Measurements from ENCODE around the gene SULT2B1.
A peak's percentile ranks its signal among the peaks of the same experiment; 100 is the strongest.

The SULT2B1 gene

GRCh38 chr19:48509467-48510194 lies 42.3 kb upstream of the SULT2B1 start:
- POLR2A ChIA-PET, result no interaction called here
- DNase-seq (ENCODE audit: extremely low spot score), result no peak
- CTCF ChIA-PET, result interaction anchor here (2.1 to 8.3 kb wide), 2 partner anchors 77 to 99 kb away, joined by 8 to 133 read pairs; no protein-coding TSS in a partner anchor
- TF ChIP-seq CTCF (IDR thresholded peaks at IDR 0.05; ENCODE audit: control extremely low read depth, extremely low read depth, low read depth, missing control alignments), result no peak

GRCh38 chr19:48510421-48511268 lies 41.3 kb upstream of the SULT2B1 start:
- TF ChIP-seq CTCF (IDR thresholded peaks at IDR 0.05; ENCODE audit: control extremely low read depth, extremely low read depth, low read depth, missing control alignments), result no peak
- peak; percentile 73 for DNase-seq (ENCODE audit: extremely low spot score)
- ChIA-PET POLR2A (no interaction called here), CTCF (interaction anchor here (2.1 kb wide), 1 partner anchor 98 kb away, joined by 8 read pairs; no protein-coding TSS in a partner anchor)

DNA sequence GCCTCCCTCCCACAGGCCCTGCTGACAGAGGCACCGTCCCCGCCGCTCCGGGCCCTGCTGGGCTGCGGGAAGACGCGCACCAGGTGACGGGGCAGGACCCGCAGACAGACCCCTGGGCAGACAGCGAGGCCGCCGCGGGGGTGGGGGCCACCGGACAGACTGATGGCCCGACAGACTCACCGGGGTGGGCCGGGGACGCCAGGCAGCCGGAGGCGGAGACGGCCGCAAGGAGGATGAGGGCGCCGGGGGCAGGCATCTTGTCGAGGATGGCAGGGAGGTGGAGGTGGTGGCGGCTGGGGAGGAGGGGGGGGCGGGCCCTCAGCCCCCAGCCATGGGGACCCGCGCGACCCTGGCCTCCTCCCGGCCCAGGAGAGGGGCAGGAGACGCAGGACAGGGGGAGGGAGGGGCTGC lies 40.6 kb upstream of the SULT2B1 start:
- TF ChIP-seq CTCF (IDR thresholded peaks at IDR 0.05; ENCODE audit: control extremely low read depth, extremely low read depth, low read depth, missing control alignments), result no peak
- DNase-seq (ENCODE audit: extremely low spot score), result no peak
- POLR2A ChIA-PET, result no interaction called here
- CTCF ChIA-PET, result interaction anchor here (1.1 kb wide), 1 partner anchor 73 kb away, joined by 3 read pairs; no protein-coding TSS in a partner anchor

DNA sequence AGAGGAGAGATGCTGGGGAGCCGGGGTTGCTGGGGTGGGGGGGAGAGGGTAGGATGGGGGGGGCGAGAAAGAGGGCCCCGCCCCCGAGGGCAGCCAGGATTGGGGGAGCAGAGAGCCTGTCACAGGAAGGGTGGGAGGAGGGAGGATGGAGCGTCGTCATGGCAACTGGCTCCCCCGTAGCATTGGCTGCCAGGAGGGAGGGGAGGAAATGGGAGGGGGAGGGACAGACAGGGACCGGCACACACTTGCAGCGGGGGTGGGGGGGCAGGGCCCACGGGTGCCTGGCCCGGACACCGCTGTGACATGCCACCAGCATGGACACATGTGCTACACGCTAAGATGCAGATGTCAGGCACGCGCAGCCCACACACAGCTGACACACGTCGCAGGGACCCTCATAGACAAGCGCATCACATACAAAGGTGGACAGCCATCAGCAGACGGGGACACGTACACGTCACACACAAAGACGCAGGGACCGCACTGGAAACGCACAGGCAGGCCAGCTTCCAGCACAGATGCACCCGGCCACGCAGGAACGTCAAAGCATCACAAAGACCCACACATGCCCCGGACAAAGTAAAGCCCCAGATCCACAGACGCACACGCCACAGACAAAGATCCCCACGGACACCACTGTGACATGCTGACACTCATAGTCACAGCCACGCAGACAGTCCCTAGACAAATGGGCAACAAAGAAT lies 40.0 kb upstream of the SULT2B1 start, which contains the start of gene LMTK3:
TSS of gene LMTK3 (minus strand) at position 36 of the 704 bp plus-strand sequence. CDS start 259 bp downstream, outside the sequence.
- peak; percentile 65 for DNase-seq (ENCODE audit: extremely low spot score)
- POLR2A ChIA-PET, result no interaction called here
- CTCF ChIA-PET, result interaction anchor here (1.1 kb wide), 1 partner anchor 72 kb away, joined by 3 read pairs; no protein-coding TSS in a partner anchor
- TF ChIP-seq CTCF (IDR thresholded peaks at IDR 0.05; ENCODE audit: control extremely low read depth, extremely low read depth, low read depth, missing control alignments), result no peak

DNA sequence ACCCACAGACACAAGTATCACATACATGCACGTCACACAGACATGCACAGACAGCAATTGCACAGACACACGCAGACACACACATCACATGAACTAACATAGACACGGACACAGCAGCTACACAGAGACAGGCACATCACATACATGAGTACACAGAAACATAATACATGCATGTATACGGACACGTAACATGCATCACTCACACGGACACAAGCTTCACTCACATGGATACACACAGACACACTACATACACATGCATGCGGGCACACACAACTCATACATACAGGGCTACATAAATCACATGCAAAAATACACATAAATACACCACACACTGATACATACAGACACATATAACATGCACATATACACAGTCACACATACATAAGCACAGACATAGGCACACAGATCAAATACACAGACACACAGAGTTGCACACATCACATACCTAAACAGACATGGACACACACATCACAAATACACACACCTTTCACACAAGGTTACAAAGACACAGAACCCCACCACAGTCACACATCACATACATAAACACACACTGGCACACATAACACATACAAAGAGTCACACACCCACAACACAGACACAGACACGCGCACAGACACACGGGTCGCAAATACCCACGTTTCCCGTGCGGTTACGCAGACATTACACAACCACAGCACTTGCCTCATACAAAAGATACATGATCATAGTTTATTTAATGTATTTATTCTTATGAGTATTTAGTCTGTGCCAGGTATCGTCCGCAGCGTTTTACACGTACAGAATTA lies 39.3 kb upstream of the SULT2B1 start:
- CTCF ChIA-PET, result interaction anchor here (1.1 to 1.5 kb wide), 2 partner anchors 23 to 72 kb away, joined by 3 to 4 read pairs; no protein-coding TSS in a partner anchor
- POLR2A ChIA-PET, result no interaction called here
- no peak for DNase-seq (ENCODE audit: extremely low spot score)
- no peak for TF ChIP-seq CTCF (IDR thresholded peaks at IDR 0.05; ENCODE audit: control extremely low read depth, extremely low read depth, low read depth, missing control alignments)
